Fibroblast of mammary gland (primary cell): Measurements from ENCODE around the gene CACNA1F.

ENCODE experiments used
- DNase-seq: peaks from one replicate; pipeline ENCODE4 v3.0.0-alpha.2; 2010; ENCODE audit warnings: low read depth
- H3K4me3 ChIP-seq: 2 replicates; pipeline ENCODE4 v1.5.1; 2011; ENCODE audit warnings: low read depth, mild to moderate bottlenecking, low read length, moderate library complexity; ENCODE audit not compliant: control insufficient read depth
- CTCF ChIP-seq: conservative IDR thresholded peaks from 2 replicates; pipeline ENCODE4 v1.5.1; 2011; ENCODE audit warnings: low read depth, low read length, inconsistent platforms; ENCODE audit not compliant: control insufficient read depth, insufficient read depth

The CACNA1F gene

GRCh38 chrX:49225858-49226257 lies 7.3 kb downstream of the CACNA1F start:
- H3K4me3 ChIP-seq = no peak overlapping the region
- no peak for TF ChIP-seq CTCF
- DNase-seq = no peak

- no peak for TF ChIP-seq CTCF
- no peak overlapping the region for H3K4me3 ChIP-seq
- DNase-seq = no peak
Measured at GRCh38 chrX:49221868-49222267, 11.3 kb downstream of the CACNA1F start.

GRCh38 chrX:49220100-49220499 lies 13.0 kb downstream of the CACNA1F start:
- DNase-seq = no peak
- H3K4me3 ChIP-seq = no peak overlapping the region
- no peak for TF ChIP-seq CTCF

- TF ChIP-seq CTCF = no peak
- no peak overlapping the region for H3K4me3 ChIP-seq
- no peak for DNase-seq
Measured at GRCh38 chrX:49214996-49215526, 18.1 kb downstream of the CACNA1F start.

GRCh38 chrX:49214416-49214815 lies 18.7 kb downstream of the CACNA1F start:
- DNase-seq = no peak
- H3K4me3 ChIP-seq = no peak overlapping the region
- TF ChIP-seq CTCF = no peak

GRCh38 chrX:49212861-49213260 lies 20.3 kb downstream of the CACNA1F start:
- TF ChIP-seq CTCF = no peak
- no peak for DNase-seq
- H3K4me3 ChIP-seq = no peak overlapping the region

GRCh38 chrX:49212209-49212608 lies 20.9 kb downstream of the CACNA1F start:
- no peak overlapping the region for H3K4me3 ChIP-seq
- no peak for DNase-seq
- TF ChIP-seq CTCF = no peak
